GM18502 (cell line): ENCODE data around the gene NKD1.
A peak's percentile ranks its signal among the peaks of the same experiment; 100 is the strongest.
"Not testable (repeated sequence)": the region's sequence is repeated elsewhere in the genome, so short reads cannot be mapped to it uniquely, and the experiment has no call there.

Experiments
- ATAC-seq: cut with Tn5 transposase; IDR thresholded peaks from one replicate; pipeline ENCODE4 v1.9.1; 2021; ENCODE audit warnings: mild to moderate bottlenecking; ENCODE audit not compliant: unreplicated experiment, poor library complexity

The NKD1 gene

GRCh38 chr16:50574745-50575136, 26.5 kb downstream of the NKD1 start:
- ATAC-seq, result no peak

- no peak for ATAC-seq
These were observed 27.5 kb downstream of the NKD1 start for GRCh38 chr16:50575743-50576142.

GRCh38 chr16:50576403-50577113, 28.4 kb downstream of the NKD1 start:
- ATAC-seq, result no peak

GRCh38 chr16:50578137-50578536, 29.9 kb downstream of the NKD1 start:
- ATAC-seq, result peak; percentile 65

- ATAC-seq, result not testable (repeated sequence)
These were observed 31.2 kb downstream of the NKD1 start for GRCh38 chr16:50579373-50579772.

GRCh38 chr16:50580180-50580798, 32.1 kb downstream of the NKD1 start:
- no peak for ATAC-seq

GRCh38 chr16:50581845-50582244, 33.6 kb downstream of the NKD1 start:
- ATAC-seq, result no peak

GRCh38 chr16:50583211-50583610, 35.0 kb downstream of the NKD1 start:
- no peak for ATAC-seq

- ATAC-seq, result peak; percentile 75
These were observed 36.0 kb downstream of the NKD1 start for GRCh38 chr16:50584033-50584722.

- ATAC-seq, result no peak
These were observed 37.2 kb downstream of the NKD1 start for GRCh38 chr16:50585331-50585776.

GRCh38 chr16:50587543-50587942, 39.3 kb downstream of the NKD1 start:
- no peak for ATAC-seq

GRCh38 chr16:50588276-50588675, 40.1 kb downstream of the NKD1 start:
- no peak for ATAC-seq

GRCh38 chr16:50591209-50591608, 43.0 kb downstream of the NKD1 start:
- no peak for ATAC-seq

- no peak for ATAC-seq
These were observed 43.9 kb downstream of the NKD1 start for GRCh38 chr16:50591800-50592771.

GRCh38 chr16:50592996-50593395, 44.8 kb downstream of the NKD1 start:
- ATAC-seq, result no peak

- no peak for ATAC-seq
These were observed 45.4 kb downstream of the NKD1 start for GRCh38 chr16:50593410-50594150.

GRCh38 chr16:50594308-50595260, 46.4 kb downstream of the NKD1 start:
- ATAC-seq, result no peak

GRCh38 chr16:50595859-50596258, 47.7 kb downstream of the NKD1 start:
- no peak for ATAC-seq
